ENCODE data around the gene PGA5. TPM values are rescaled to one million over a fixed set of nuclear protein-coding genes. Genes with fewer than 3 reads are reported as not detected.

The PGA5 gene
- total and polyA plus RNA-seq, 10 of the 15 experiments (the other 5 are each of a cell fraction or from before 2014, with no cell fraction given) = not detected

- intact Hi-C loops (cut with micrococcal nuclease; ENCODE audit: unreplicated experiment) = no loop called here
- Histone ChIP-seq H3K36me3 (ENCODE audit: control insufficient read depth in 2 of 2, insufficient read depth in 2 of 2, low read length in 1 of 2) (no peaks in the 10 kb centered on the region; a peak in 1 of 4 replicates), H3K4me1 (ENCODE audit: control insufficient read depth, insufficient read depth, low read length) (no peaks in the 10 kb centered on the region), H2AFZ (ENCODE audit: control insufficient read depth, low read depth, low read length) (no peak overlapping the region), H3K9me3 (replicated peaks; ENCODE audit: control insufficient read depth, insufficient read depth, low read length) (no peaks in the 10 kb centered on the region), H3K9ac (ENCODE audit: control insufficient read depth, insufficient read depth, low read length) (no peak overlapping the region), H3K27me3 (replicated peaks in 1 of 2; ENCODE audit: control insufficient read depth in 2 of 2, insufficient read depth in 2 of 2, low read length in 1 of 2) (no peaks in the 10 kb centered on the region), H3K27ac (ENCODE audit: control insufficient read depth, insufficient read depth) (no peak overlapping the region), H3K79me2 (ENCODE audit: control insufficient read depth, insufficient read depth, low read length) (no peaks in the 10 kb centered on the region), H3K4me3 (no peak overlapping the region), H4K20me1 (ENCODE audit: control insufficient read depth, insufficient read depth) (no peaks in the 10 kb centered on the region), H3K4me2 (ENCODE audit: control insufficient read depth, insufficient read depth) (no peak overlapping the region)
- RAD21 ChIA-PET (ENCODE audit: unreplicated experiment) = no interaction called here
- ATAC-seq (no peak), DNase-seq (ENCODE audit: low read depth, low spot score) (no peak), FAIRE-seq (no peak)
- WGBS (ENCODE audit: insufficient coverage, insufficient replicate concordance, low lambda C conversion rate, missing lambda C conversion rate) = 65% methylated on average over 14 of the region's 14 CpGs
- no TSS peak for BruUV-seq (replicated peaks)
- no peak for TF ChIP-seq ZBTB4 (CRISPR knock-in tag; IDR thresholded peaks at IDR 0.05)
- no peak for TF ChIP-seq FOXM1 (IDR thresholded peaks at IDR 0.05; ENCODE audit: low read depth, low read length)
- no peak for TF ChIP-seq SPI1 (IDR thresholded peaks at IDR 0.05; ENCODE audit: borderline replicate concordance, insufficient read depth, low read depth, low read length)
- in situ Hi-C loops (cut with MboI) = loop anchor here (5.0 kb wide), 1 partner anchor 73 kb away; no protein-coding TSS in a partner anchor
- POLR2A ChIA-PET = no interaction called here
- CTCF ChIA-PET = interaction anchor here (1.1 to 1.5 kb wide), 2 partner anchors 12 to 170 kb away, joined by 3 read pairs; no protein-coding TSS in a partner anchor
- SMC1A ChIA-PET (ENCODE audit: uncharacterized antibody, unreplicated experiment) = no interaction called here
Measured at GRCh38 chr11:61265357-61265756, 24.4 kb downstream of the PGA5 start.

- no TSS peak for BruUV-seq (replicated peaks)
- H3K9ac ChIP-seq (ENCODE audit: control insufficient read depth, insufficient read depth, low read length) = no peak overlapping the region
- H3K4me1 ChIP-seq (ENCODE audit: control insufficient read depth, insufficient read depth, low read length) = no peaks in the 10 kb centered on the region
- in situ Hi-C loops (cut with MboI) (loop anchor here (5.0 kb wide), 1 partner anchor 74 kb away; no protein-coding TSS in a partner anchor), intact Hi-C loops (cut with micrococcal nuclease; ENCODE audit: unreplicated experiment) (no loop called here)
- no peaks in the 10 kb centered on the region for H3K27me3 ChIP-seq (replicated peaks in 1 of 2; ENCODE audit: control insufficient read depth in 2 of 2, insufficient read depth in 2 of 2, low read length in 1 of 2)
- no peak overlapping the region for H3K4me2 ChIP-seq (ENCODE audit: control insufficient read depth, insufficient read depth)
- H3K36me3 ChIP-seq (ENCODE audit: control insufficient read depth in 2 of 2, insufficient read depth in 2 of 2, low read length in 1 of 2) = no peaks in the 10 kb centered on the region; a peak in 1 of 4 replicates
- no peak overlapping the region for H2AFZ ChIP-seq (ENCODE audit: control insufficient read depth, low read depth, low read length)
- RAD21 ChIA-PET (ENCODE audit: unreplicated experiment) = no interaction called here
- H3K9me3 ChIP-seq (replicated peaks; ENCODE audit: control insufficient read depth, insufficient read depth, low read length) = no peaks in the 10 kb centered on the region
- SMC1A ChIA-PET (ENCODE audit: uncharacterized antibody, unreplicated experiment) = no interaction called here
- POLR2A ChIA-PET = no interaction called here
- 55% methylated on average over 4 of the region's 4 CpGs for WGBS (ENCODE audit: insufficient coverage, insufficient replicate concordance, low lambda C conversion rate, missing lambda C conversion rate)
- TF ChIP-seq SUPT20H (IDR thresholded peaks at IDR 0.05; ENCODE audit: borderline replicate concordance, control insufficient read depth, low read depth, low read length) (no peak), RCOR1 (conservative IDR thresholded peaks at IDR 0.05; ENCODE audit: low read depth, low read length) (no peak), STAT3 (IDR thresholded peaks at IDR 0.05; ENCODE audit: low read depth, low read length) (no peak)
- no peaks in the 10 kb centered on the region for H3K79me2 ChIP-seq (ENCODE audit: control insufficient read depth, insufficient read depth, low read length)
- ATAC-seq (no peak), DNase-seq (ENCODE audit: low read depth, low spot score) (no peak), FAIRE-seq (no peak)
- H4K20me1 ChIP-seq (ENCODE audit: control insufficient read depth, insufficient read depth) = no peaks in the 10 kb centered on the region
- H3K4me3 ChIP-seq = no peak overlapping the region
- CTCF ChIA-PET = interaction anchor here (1.5 kb wide), 1 partner anchor 168 kb away, joined by 3 read pairs; no protein-coding TSS in a partner anchor
- H3K27ac ChIP-seq (ENCODE audit: control insufficient read depth, insufficient read depth) = no peak overlapping the region
Measured at GRCh38 chr11:61266602-61267001, 25.6 kb downstream of the PGA5 start.
